Lower lobe of right lung (tissue), 2 donors: Measurements from ENCODE around the gene CEMIP2. TPM values are rescaled to one million over a fixed set of nuclear protein-coding genes. Genes with fewer than 3 reads are reported as not detected.

ENCODE experiments used
- ATAC-seq, 2 donors: fragments of 200-7000 bp; cut with Tn5 transposase; one replicate each; pipeline ENCODE4 v1.9.1; 2020 to 2022; ENCODE audit warnings: mild to moderate bottlenecking in 2 of 2, moderate library complexity in 2 of 2
- DNase-seq: peaks from one replicate; pipeline ENCODE4 v3.0.0-alpha.2; 2020
- H3K27ac ChIP-seq: fragments of 200-600 bp; one replicate; pipeline ENCODE4 v1.8.0; 2022
- H3K27me3 ChIP-seq: fragments of 200-600 bp; one replicate; pipeline ENCODE4 v1.8.0; 2022; ENCODE audit warnings: low read depth
- H3K36me3 ChIP-seq: fragments of 200-600 bp; one replicate; pipeline ENCODE4 v1.8.0; 2022; ENCODE audit warnings: mild to moderate bottlenecking
- H3K4me1 ChIP-seq: fragments of 200-600 bp; one replicate; pipeline ENCODE4 v1.8.0; 2022
- H3K4me3 ChIP-seq: fragments of 200-600 bp; one replicate; pipeline ENCODE4 v1.8.0; 2022; ENCODE audit warnings: mild to moderate bottlenecking
- H3K9me3 ChIP-seq: fragments of 200-600 bp; one replicate; pipeline ENCODE4 v1.8.0; 2022
- CTCF ChIP-seq: fragments of 200-600 bp; IDR thresholded peaks from one replicate; pipeline ENCODE4 v1.8.0; 2022; ENCODE audit warnings: antibody characterized with exemption, mild to moderate bottlenecking
- intact Hi-C: fragments of 100-400 bp; cut with DNase I; formaldehyde crosslinking; loops from one replicate; pipeline ENCODE4 v1.11.0; 2022
- total RNA-seq: library from RNA; stranded (reverse); fragmentation: NEBNext Ultra II Directional; extraction: Animal tissue kit (Norgen Biotek cat#: 25700); gene quantifications from one replicate; pipeline ENCODE4 v1.2.1, GENCODE V29; 2021
- donor health status: DM: no; HTN: yes; CAD: no; lungs with severe emphysema.

CEMIP2 gene
- total RNA-seq, 1 donor from 2014 or later = 152 TPM

DNA sequence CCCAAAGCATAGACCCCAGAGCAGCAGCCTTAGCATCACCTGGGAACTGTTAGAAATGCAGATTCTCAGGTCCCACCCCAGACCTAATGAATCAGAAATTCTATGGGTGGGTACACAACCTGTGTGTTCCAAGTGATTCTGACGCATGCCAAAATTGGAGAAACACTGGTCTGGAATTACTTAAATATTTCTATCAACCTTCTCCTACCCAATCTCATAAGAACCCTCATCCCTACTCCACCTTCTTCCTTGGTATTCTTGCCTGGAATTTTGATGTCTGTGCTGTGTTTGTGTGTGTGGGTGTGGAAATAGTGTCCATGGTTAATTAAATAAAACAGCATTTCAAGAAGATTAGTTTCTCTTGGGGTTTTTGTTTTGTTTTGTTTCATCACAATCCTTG lies 111.8 kb downstream of the CEMIP2 start:
- no peak overlapping the region for H3K4me3 ChIP-seq
- no peaks in the 10 kb centered on the region for H3K36me3 ChIP-seq
- H3K27ac ChIP-seq = no peak overlapping the region
- DNase-seq (no peak), ATAC-seq (no peak)
- intact Hi-C loops = no loop called here
- H3K4me1 ChIP-seq = no peaks in the 10 kb centered on the region
- no peak for TF ChIP-seq CTCF
- no peaks in the 10 kb centered on the region for H3K9me3 ChIP-seq
- H3K27me3 ChIP-seq = no peaks in the 10 kb centered on the region

GRCh38 chr9:71655778-71656177 lies 112.5 kb downstream of the CEMIP2 start:
- no peaks in the 10 kb centered on the region for H3K9me3 ChIP-seq
- DNase-seq = no peak
- TF ChIP-seq CTCF = no peak
- no peak overlapping the region for H3K27ac ChIP-seq
- H3K4me3 ChIP-seq = no peak overlapping the region
- no peaks in the 10 kb centered on the region for H3K27me3 ChIP-seq
- ATAC-seq = no peak
- intact Hi-C loops = no loop called here
- H3K4me1 ChIP-seq = no peaks in the 10 kb centered on the region
- H3K36me3 ChIP-seq = no peaks in the 10 kb centered on the region

DNA sequence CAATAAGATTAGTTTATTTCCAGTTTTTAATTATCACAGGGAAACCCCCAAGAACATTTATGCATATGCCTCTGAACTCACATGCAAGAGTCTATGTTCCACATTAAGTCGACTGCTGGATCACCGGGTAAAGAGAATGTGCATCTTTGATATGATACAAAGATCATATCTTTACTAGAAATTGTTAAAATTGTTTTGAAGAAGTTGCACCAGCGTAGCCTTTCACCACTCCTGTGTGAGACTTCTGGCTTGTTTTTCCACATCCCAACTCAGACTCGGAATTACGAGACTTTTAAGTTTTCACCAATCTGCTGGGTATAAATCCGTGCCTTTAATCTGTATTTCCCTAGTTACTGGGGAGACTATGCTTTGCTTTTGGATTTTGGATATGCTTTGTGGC lies 113.2 kb downstream of the CEMIP2 start:
- Histone ChIP-seq H3K4me1 (no peaks in the 10 kb centered on the region), H3K27ac (no peak overlapping the region), H3K9me3 (no peaks in the 10 kb centered on the region), H3K27me3 (no peaks in the 10 kb centered on the region), H3K36me3 (no peaks in the 10 kb centered on the region), H3K4me3 (no peak overlapping the region)
- DNase-seq = no peak
- intact Hi-C loops = no loop called here
- ATAC-seq = no peak
- no peak for TF ChIP-seq CTCF

GRCh38 chr9:71652480-71652879 lies 115.8 kb downstream of the CEMIP2 start:
- no peak overlapping the region for H3K27ac ChIP-seq
- no peak overlapping the region for H3K4me3 ChIP-seq
- ATAC-seq = no peak
- no peak for TF ChIP-seq CTCF
- H3K36me3 ChIP-seq = no peaks in the 10 kb centered on the region
- no peaks in the 10 kb centered on the region for H3K9me3 ChIP-seq
- no peaks in the 10 kb centered on the region for H3K27me3 ChIP-seq
- peaks cover 10% of the 10 kb centered on the region for H3K4me1 ChIP-seq
- DNase-seq = no peak
- intact Hi-C loops = no loop called here

- Histone ChIP-seq H3K9me3 (no peaks in the 10 kb centered on the region), H3K36me3 (no peaks in the 10 kb centered on the region), H3K4me3 (no peak overlapping the region), H3K27ac (no peak overlapping the region), H3K4me1 (peaks cover 37% of the 10 kb centered on the region), H3K27me3 (no peaks in the 10 kb centered on the region)
- intact Hi-C loops = no loop called here
- DNase-seq (no peak), ATAC-seq (no peak)
- TF ChIP-seq CTCF = no peak
Measured at GRCh38 chr9:71648453-71648852, 119.9 kb downstream of the CEMIP2 start.

DNA sequence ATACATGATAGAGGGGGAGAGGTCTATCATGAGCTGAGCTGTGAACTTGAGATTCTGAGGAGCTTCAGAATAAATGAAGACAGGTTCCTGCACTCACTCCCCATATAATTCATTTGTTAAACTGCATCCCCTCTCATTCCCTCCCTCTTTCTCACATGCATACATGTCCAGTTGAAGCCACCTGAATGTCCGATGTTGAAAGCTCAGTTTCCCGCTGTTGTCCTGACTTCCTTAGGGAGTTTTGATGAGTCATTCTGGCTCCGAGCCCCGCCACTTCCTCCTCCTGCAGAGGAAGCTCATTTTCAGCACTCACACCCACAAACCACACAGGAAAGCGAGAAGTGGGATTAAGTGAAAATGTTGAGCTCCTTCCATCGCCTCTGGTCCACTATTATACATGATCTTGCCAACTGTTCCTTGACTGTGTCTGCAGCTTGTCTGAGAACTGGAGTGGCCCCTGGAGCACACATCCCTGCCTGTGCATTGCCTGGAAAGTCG lies 121.2 kb downstream of the CEMIP2 start:
- Histone ChIP-seq H3K9me3 (no peaks in the 10 kb centered on the region), H3K27me3 (no peaks in the 10 kb centered on the region), H3K4me1 (peaks cover 37% of the 10 kb centered on the region), H3K36me3 (no peaks in the 10 kb centered on the region), H3K4me3 (no peak overlapping the region), H3K27ac (peak overlapping the region; percentile 27)
- DNase-seq (peak; percentile 81), ATAC-seq (peak; percentile 58 to 81)
- TF ChIP-seq CTCF = no peak
- intact Hi-C loops = no loop called here
